IPS-15b (cell line): ENCODE data around the gene CETP.

Source experiments
- H3K27me3 ChIP-seq: one replicate; pipeline ENCODE4 v1.6.1; 2013; ENCODE audit warnings: low read length; ENCODE audit not compliant: control insufficient read depth, insufficient read depth
- H3K36me3 ChIP-seq: one replicate; pipeline ENCODE4 v1.6.1; 2013; ENCODE audit warnings: low read length; ENCODE audit not compliant: control insufficient read depth, insufficient read depth
- H3K4me1 ChIP-seq: one replicate; pipeline ENCODE4 v1.6.1; 2013; ENCODE audit warnings: mild to moderate bottlenecking, low read length; ENCODE audit not compliant: control insufficient read depth, insufficient read depth
- H3K4me3 ChIP-seq: one replicate; pipeline ENCODE4 v1.5.1; 2013; ENCODE audit warnings: low read depth, low read length
- H3K9ac ChIP-seq: one replicate; pipeline ENCODE4 v1.6.1; 2013; ENCODE audit warnings: low read depth, mild to moderate bottlenecking, low read length
- H3K9me3 ChIP-seq: one replicate; pipeline ENCODE4 v1.6.1; 2013; ENCODE audit warnings: mild to moderate bottlenecking, low read length; ENCODE audit not compliant: control insufficient read depth, insufficient read depth

CETP gene

DNA sequence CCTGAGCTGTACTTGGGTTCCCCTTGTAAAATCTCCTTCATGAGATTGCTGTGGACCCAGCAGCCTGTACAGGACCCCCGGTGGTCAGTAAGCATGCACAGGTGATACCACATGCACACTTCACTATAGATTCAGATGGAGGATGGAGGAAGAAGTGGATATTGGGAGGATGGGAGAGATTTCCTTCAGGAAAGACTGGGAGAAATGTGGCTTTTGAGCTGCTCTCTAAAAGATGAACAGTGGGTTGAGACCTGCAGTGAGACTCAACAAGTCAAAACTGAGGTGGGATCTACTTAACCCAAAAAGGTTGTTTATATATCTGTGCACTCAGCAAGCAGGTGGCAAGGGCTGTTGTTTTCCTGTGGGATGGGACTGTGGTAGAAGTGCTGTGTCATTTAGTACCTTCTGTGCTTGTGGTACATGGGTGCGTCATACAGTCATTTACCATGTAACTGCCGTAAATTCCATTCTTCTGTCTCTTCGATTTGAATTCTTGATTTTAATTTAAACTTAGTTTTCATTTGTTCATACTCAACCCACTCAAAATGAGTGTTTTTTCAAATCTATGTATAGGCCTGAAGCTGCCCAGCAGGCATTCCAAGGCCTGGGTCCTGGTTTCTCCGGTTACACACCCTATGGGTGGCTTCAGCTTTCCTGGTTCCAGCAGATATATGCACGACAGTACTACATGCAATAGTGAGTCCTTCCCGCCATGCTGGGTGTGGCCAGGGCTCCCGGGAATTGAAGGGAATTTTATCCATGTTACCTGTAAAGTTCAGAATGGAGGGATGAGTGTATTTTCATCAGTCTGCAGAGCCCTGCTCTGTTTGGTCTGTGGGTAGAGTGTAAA, 22.9 kb upstream of the CETP start:
- Histone ChIP-seq H3K36me3 (peaks cover 34% of the 10 kb centered on the region), H3K9me3 (no peaks in the 10 kb centered on the region), H3K9ac (no peak overlapping the region), H3K27me3 (no peaks in the 10 kb centered on the region), H3K4me3 (no peak overlapping the region), H3K4me1 (no peaks in the 10 kb centered on the region)

DNA sequence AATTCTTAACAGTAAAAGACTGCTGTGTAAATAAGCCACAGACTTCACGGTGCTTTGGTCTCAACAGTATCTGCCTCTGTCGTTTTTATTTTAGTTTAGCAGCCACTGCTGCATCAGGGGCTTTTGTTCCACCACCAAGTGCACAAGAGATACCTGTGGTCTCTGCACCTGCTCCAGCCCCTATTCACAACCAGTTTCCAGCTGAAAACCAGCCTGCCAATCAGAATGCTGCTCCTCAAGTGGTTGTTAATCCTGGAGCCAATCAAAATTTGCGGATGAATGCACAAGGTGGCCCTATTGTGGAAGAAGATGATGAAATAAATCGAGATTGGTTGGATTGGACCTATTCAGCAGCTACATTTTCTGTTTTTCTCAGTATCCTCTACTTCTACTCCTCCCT, 21.9 kb upstream of the CETP start:
- no peaks in the 10 kb centered on the region for H3K27me3 ChIP-seq
- no peak overlapping the region for H3K4me3 ChIP-seq
- H3K9me3 ChIP-seq = no peaks in the 10 kb centered on the region
- H3K9ac ChIP-seq = no peak overlapping the region
- peaks cover 34% of the 10 kb centered on the region for H3K36me3 ChIP-seq
- H3K4me1 ChIP-seq = no peaks in the 10 kb centered on the region

DNA sequence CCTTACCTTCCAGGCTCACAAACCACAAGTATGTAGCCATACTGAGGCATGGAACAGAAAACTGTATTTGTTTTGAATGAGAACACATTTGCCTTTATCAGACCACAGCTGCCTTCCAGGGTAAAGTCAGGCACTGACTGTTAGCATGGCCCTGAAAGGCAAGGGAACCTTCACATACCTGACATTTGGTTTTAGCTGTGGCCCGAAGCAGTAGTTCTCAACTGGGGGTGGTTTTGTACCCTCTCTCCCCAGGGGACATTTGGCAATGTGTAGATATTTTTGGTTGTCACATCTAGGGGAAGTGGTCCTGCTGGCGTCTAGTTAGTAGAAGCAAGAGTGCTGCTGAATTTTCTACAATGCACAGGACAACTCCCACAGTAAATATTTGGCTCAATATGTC, 20.7 kb upstream of the CETP start:
- Histone ChIP-seq H3K27me3 (no peaks in the 10 kb centered on the region), H3K9ac (no peak overlapping the region), H3K4me1 (no peaks in the 10 kb centered on the region), H3K36me3 (peaks cover 31% of the 10 kb centered on the region), H3K4me3 (no peak overlapping the region), H3K9me3 (no peaks in the 10 kb centered on the region)

DNA sequence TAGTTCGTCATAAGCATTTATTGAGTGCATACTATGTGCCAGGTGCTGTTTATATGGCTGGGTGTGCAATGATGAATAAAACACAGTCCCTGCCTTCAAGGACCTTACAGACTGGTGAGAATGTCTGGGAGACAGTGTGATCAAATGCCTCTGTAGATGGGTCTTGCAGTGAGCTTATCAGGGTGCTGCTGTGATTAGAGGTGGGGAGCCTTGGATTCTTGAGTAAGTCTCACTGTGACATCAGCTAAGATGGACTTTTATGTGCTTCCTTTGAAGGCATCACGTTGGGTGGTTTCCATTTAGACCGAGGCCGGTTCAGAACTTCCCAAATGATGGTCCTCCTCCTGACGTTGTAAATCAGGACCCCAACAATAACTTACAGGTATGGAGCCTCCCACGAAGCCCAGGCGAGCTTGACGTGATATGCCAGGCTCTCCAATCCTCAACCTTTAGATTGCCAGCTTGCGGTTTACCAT, 19.9 kb upstream of the CETP start:
- Histone ChIP-seq H3K9me3 (no peaks in the 10 kb centered on the region), H3K36me3 (peaks cover 28% of the 10 kb centered on the region), H3K27me3 (no peaks in the 10 kb centered on the region), H3K4me1 (no peaks in the 10 kb centered on the region), H3K4me3 (no peak overlapping the region), H3K9ac (no peak overlapping the region)

DNA sequence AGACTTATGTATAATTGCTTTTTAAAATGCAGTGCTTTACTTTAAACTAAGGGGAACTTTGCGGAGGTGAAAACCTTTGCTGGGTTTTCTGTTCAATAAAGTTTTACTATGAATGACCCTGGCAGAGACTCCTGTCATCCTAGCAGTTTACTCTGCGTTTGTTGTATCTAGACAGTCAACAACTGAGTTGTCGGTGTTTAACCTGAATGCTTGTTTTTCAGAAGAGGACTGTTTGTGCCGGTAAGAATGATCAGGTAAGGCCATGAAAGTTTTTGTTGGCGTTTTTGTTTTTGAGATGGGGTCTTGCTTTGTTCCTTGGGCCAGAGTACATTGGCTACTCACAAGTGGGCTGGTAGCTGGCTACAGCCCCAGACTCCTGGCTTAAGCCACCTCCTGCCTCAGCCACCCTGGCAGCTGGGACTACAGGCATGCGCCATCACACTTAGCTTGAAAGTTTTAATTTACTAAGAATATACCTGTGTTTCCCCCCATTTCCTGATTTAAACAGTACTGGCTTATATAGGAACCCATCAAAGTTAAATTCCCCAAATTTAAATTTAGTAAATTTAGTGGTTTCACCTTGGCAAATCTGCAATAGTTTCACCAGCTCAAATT, 17.9 kb upstream of the CETP start:
- Histone ChIP-seq H3K4me1 (peaks cover 2% of the 10 kb centered on the region), H3K9ac (no peak overlapping the region), H3K27me3 (no peaks in the 10 kb centered on the region), H3K36me3 (peaks cover 16% of the 10 kb centered on the region), H3K4me3 (no peak overlapping the region), H3K9me3 (no peaks in the 10 kb centered on the region)

GRCh38 chr16:56944954-56945839, 16.6 kb upstream of the CETP start:
- no peaks in the 10 kb centered on the region for H3K9me3 ChIP-seq
- H3K4me1 ChIP-seq = peaks cover 2% of the 10 kb centered on the region
- H3K4me3 ChIP-seq = no peak overlapping the region
- H3K36me3 ChIP-seq = peaks cover 10% of the 10 kb centered on the region
- H3K9ac ChIP-seq = no peak overlapping the region
- no peaks in the 10 kb centered on the region for H3K27me3 ChIP-seq

GRCh38 chr16:56945847-56946527, 15.8 kb upstream of the CETP start:
- no peak overlapping the region for H3K4me3 ChIP-seq
- no peaks in the 10 kb centered on the region for H3K27me3 ChIP-seq
- H3K4me1 ChIP-seq = peaks cover 2% of the 10 kb centered on the region
- peaks cover 7% of the 10 kb centered on the region for H3K36me3 ChIP-seq
- H3K9ac ChIP-seq = no peak overlapping the region
- H3K9me3 ChIP-seq = no peaks in the 10 kb centered on the region

GRCh38 chr16:56946767-56947603, 14.8 kb upstream of the CETP start:
- H3K4me1 ChIP-seq = peaks cover 2% of the 10 kb centered on the region
- no peak overlapping the region for H3K4me3 ChIP-seq
- no peaks in the 10 kb centered on the region for H3K27me3 ChIP-seq
- peaks cover 4% of the 10 kb centered on the region for H3K36me3 ChIP-seq
- H3K9ac ChIP-seq = no peak overlapping the region
- no peaks in the 10 kb centered on the region for H3K9me3 ChIP-seq

DNA sequence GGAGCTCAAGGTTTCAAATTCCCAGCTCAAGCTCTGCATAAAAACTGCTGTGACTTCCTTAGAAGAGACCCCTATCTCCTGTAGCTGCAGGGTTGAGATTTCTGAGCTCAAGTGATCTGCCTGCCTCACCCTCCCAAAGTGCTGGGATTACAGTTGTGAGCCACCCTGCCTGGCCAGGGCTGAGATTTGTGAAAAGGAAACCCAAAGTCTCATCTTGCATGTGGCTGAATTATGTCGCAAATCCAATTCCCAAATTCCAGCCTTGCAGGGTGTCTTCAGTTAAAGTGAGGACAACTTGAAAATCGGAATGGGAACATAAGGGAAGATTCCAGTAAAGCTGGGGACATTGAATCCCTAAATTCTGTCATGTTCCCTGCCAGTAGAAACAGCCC, 14.2 kb upstream of the CETP start:
- H3K9ac ChIP-seq = no peak overlapping the region

DNA sequence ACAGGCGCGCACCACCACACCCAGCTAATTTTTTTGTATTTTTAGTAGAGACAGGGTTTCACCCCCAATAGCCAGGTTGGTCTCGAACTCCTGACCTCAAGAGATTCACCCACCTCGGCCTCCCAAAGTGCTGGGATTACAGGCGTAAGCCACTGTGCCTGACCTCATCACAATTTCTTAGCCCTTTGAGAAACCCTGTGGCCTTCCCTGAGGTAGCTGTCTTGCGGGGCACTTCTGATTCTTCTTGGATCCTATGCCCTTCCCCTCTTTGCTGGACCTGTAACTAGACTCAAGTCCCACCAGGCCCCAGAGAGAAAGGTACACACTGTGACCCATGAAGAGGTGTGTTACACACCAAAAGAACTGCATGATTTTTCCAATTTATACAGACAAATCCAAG, 13.5 kb upstream of the CETP start:
- Histone ChIP-seq H3K9me3 (no peaks in the 10 kb centered on the region), H3K9ac (no peak overlapping the region), H3K4me1 (peaks cover 2% of the 10 kb centered on the region), H3K4me3 (no peak overlapping the region), H3K27me3 (no peaks in the 10 kb centered on the region), H3K36me3 (peaks cover 4% of the 10 kb centered on the region)

More for the DNA sequence above, 14.2 kb upstream of the CETP start:
- no peaks in the 10 kb centered on the region for H3K9me3 ChIP-seq
- no peak overlapping the region for H3K4me3 ChIP-seq
- peaks cover 4% of the 10 kb centered on the region for H3K36me3 ChIP-seq
- H3K27me3 ChIP-seq = no peaks in the 10 kb centered on the region
- H3K4me1 ChIP-seq = peaks cover 2% of the 10 kb centered on the region
